Ishikawa (cell line): Measurements from ENCODE around the gene ASAP2.

Experiments used
- CEBPB ChIP-seq: IDR thresholded peaks from 2 replicates; pipeline ENCODE4 v1.6.1; 2012
- CREB1 ChIP-seq: IDR thresholded peaks from 2 replicates; pipeline ENCODE4 v1.6.1; 2012; ENCODE audit warnings: low read depth
- EGR1 ChIP-seq: IDR thresholded peaks from 2 replicates; pipeline ENCODE4 v1.6.1; 2012
- EP300 ChIP-seq: IDR thresholded peaks from 2 replicates; pipeline ENCODE4 v1.6.1; 2012; ENCODE audit warnings: borderline replicate concordance
- FOXM1 ChIP-seq: IDR thresholded peaks from 2 replicates; pipeline ENCODE4 v1.6.1; 2012; ENCODE audit warnings: low read depth, borderline replicate concordance
- NFIC ChIP-seq: IDR thresholded peaks from 2 replicates; pipeline ENCODE4 v1.6.1; 2012
- RAD21 ChIP-seq: IDR thresholded peaks from 2 replicates; pipeline ENCODE4 v1.6.1; 2012; ENCODE audit warnings: low read depth
- TAF1 ChIP-seq: IDR thresholded peaks from 2 replicates; pipeline ENCODE4 v1.6.1; 2012; ENCODE audit warnings: low read depth, mild to moderate bottlenecking
- TCF12 ChIP-seq: IDR thresholded peaks from 2 replicates; pipeline ENCODE4 v1.6.1; 2012; ENCODE audit warnings: low read depth
- TEAD4 ChIP-seq: IDR thresholded peaks from 2 replicates; pipeline ENCODE4 v1.6.1; 2012
- USF1 ChIP-seq: IDR thresholded peaks from 2 replicates; pipeline ENCODE4 v1.6.1; 2012
- YY1 ChIP-seq: IDR thresholded peaks from 2 replicates; pipeline ENCODE4 v1.6.1; 2012; ENCODE audit warnings: low read depth
- ZBTB7A ChIP-seq: IDR thresholded peaks from 2 replicates; pipeline ENCODE4 v1.6.1; 2012; ENCODE audit warnings: low read depth
- TF ChIP-seq, protein P1 (sequence below): IDR thresholded peaks from 2 replicates; pipeline ENCODE4 v1.6.1; 2012
- TF ChIP-seq, protein P2 (sequence below): IDR thresholded peaks from 2 replicates; pipeline ENCODE4 v1.6.1; 2012; ENCODE audit warnings: low read depth, mild to moderate bottlenecking

ASAP2 gene

DNA sequence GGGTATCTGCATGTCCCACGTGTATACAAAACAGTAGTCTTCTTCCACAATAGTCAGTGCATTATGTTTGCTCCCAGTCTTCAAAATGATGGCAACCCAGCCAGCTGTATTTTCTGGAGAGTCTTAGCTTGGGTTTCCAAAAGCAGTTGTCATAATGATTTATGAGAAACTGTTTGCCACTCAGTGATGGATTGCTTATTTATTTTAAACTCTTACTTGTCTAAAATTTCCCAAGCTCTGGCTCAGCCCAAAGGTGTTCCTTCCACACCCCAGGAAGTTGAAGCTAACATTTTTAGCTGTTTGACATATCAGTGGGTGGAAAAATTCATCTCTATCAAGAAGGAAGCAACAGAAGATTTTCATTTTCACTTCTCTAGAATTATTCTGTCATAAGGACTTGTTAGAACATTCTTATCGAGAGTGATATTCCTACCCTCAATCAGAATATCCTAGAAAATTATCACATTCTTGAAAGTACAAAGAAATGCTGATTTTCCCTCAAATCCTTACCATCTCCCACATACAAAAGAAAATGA lies 78.8 kb downstream of the ASAP2 start:
- TF ChIP-seq, protein P1, sequence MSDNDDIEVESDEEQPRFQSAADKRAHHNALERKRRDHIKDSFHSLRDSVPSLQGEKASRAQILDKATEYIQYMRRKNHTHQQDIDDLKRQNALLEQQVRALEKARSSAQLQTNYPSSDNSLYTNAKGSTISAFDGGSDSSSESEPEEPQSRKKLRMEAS: no peak
- TF ChIP-seq TEAD4 (no peak), RAD21 (no peak), NFIC (no peak), EGR1 (no peak), TAF1 (no peak), ZBTB7A (no peak), TCF12 (no peak), YY1 (no peak), CEBPB (no peak), EP300 (no peak), CREB1 (no peak), USF1 (no peak), FOXM1 (no peak)
- TF ChIP-seq, protein P2, sequence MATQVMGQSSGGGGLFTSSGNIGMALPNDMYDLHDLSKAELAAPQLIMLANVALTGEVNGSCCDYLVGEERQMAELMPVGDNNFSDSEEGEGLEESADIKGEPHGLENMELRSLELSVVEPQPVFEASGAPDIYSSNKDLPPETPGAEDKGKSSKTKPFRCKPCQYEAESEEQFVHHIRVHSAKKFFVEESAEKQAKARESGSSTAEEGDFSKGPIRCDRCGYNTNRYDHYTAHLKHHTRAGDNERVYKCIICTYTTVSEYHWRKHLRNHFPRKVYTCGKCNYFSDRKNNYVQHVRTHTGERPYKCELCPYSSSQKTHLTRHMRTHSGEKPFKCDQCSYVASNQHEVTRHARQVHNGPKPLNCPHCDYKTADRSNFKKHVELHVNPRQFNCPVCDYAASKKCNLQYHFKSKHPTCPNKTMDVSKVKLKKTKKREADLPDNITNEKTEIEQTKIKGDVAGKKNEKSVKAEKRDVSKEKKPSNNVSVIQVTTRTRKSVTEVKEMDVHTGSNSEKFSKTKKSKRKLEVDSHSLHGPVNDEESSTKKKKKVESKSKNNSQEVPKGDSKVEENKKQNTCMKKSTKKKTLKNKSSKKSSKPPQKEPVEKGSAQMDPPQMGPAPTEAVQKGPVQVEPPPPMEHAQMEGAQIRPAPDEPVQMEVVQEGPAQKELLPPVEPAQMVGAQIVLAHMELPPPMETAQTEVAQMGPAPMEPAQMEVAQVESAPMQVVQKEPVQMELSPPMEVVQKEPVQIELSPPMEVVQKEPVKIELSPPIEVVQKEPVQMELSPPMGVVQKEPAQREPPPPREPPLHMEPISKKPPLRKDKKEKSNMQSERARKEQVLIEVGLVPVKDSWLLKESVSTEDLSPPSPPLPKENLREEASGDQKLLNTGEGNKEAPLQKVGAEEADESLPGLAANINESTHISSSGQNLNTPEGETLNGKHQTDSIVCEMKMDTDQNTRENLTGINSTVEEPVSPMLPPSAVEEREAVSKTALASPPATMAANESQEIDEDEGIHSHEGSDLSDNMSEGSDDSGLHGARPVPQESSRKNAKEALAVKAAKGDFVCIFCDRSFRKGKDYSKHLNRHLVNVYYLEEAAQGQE: no peak

DNA sequence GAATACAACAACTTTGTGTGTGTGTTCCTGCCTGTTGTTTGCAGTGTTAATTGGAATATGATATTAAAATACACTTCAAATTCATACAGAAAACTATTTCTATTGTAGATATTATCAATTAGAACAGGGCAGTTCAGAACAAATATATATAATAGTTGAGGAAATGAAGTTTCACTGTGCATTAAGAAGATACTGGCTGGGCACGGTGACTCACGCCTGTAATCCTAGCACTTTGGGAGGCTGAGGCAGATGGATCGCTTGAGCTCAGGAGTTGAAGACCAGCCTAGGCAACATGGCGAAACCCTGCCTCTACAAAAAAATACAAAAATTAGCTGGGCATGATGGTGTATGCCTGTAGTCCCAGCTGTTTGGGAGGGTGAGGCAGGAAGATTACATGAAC lies 79.3 kb downstream of the ASAP2 start:
- TF ChIP-seq, protein P1: no peak

DNA sequence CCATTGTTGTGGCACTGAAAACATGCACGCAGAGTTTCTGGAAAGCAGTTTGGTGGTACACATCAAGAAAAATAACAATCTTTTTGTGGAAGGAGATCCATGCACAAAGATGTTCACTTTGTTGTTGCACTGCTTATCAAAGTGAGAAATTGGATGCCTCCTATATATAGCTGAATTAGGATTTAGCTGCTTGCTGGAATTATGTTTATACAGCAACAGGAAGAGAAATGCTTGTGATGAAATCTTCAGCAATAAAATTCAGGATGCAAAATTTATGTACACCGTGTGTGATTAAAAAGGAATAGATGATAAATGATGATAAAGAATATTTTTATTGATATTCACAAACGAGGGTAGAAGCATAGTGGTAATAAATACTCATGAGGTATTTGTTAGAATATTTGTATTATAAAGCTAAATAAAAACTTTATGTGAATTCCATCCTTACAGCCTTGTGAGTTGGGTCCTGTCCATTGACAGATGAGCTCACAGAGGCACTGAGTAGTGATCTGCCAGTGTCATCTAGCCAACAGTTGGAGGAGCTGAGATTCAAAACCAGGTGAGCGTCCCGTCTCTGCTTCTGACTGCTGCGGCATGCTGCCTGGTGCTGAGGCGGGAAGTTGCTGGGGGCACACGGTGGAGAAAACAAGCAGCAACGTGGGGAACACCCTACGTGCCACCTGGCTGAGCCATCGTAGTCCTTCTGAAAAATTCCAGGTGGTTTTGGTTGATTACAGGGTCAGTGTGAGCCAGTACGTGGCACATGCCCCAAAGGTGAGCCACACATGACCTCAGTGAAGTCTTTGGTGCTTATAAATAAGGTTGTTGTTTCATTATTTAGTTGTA lies 80.2 kb downstream of the ASAP2 start:
- TF ChIP-seq RAD21: no peak
- TF ChIP-seq, protein P1: 0 out of 2 replicates have a peak, but pooled peaks have one; percentile 26

GRCh38 chr2:9287400-9288045 lies 80.9 kb downstream of the ASAP2 start:
- TF ChIP-seq TEAD4 (peak; percentile 92), TCF12 (no peak; the same call in none of the 2 replicates), EP300 (peak; percentile 72; the same call in 1 of the 2 replicates), TAF1 (no peak), YY1 (no peak), EGR1 (no peak), NFIC (peak; percentile 57), CREB1 (no peak), FOXM1 (0 out of 2 replicates have a peak, but pooled peaks have one; percentile 23), ZBTB7A (no peak), RAD21 (peak; percentile 23; the same call in 1 of the 2 replicates), USF1 (no peak), CEBPB (no peak)
- TF ChIP-seq, protein P2: no peak
- TF ChIP-seq, protein P1: no peak

DNA sequence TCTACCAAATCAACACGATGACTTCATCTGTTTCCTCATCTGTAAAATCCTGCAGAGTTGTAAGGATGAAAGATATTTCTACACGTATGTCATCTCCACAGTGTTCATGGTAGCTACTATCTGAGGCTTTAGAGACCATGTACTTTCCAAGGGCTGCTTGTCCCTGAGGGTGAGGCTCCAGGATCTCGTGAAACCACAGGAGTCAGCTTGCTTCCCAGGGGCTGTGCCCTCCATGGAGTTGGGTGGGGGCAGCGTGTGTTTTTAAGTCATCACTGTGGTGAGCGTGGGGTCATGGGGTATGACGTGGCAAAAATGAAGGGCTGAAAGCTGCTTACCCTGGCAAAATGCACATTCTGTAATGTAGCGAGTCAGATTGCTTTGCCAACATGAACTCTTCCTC lies 81.6 kb downstream of the ASAP2 start:
- TF ChIP-seq CREB1 (no peak), USF1 (no peak), CEBPB (no peak), FOXM1 (no peak), TEAD4 (no peak), NFIC (no peak), EP300 (no peak)
- TF ChIP-seq, protein P2: no peak
